ENCODE data around the gene CDKAL1. TPM values are rescaled to one million over a fixed set of nuclear protein-coding genes. Genes with fewer than 3 reads are reported as not detected.

The CDKAL1 gene
- total and polyA plus RNA-seq, 10 of the 15 experiments (the other 5 are each of a cell fraction or from before 2014, with no cell fraction given) = 10.7 to 26.9 (median 17.3) TPM

DNA sequence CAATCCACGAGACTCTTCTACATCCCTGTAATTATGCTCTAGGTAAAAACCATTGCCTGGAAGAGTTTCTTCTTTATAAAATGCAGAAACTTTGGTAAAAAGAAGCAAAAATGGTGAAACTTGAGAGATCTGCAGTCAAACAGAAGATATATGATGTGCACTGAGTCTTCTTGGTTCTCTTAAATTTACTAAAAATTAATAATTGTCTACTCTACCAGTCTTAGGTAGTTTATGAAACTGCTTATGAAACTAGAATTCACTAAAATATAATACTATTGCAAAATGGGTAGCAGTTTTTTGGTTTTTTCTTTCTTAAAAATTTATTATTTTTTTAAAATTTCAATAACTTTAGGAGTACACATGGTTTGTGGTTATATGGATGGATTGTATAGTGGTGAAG lies 540.2 kb downstream of the CDKAL1 start:
- no peaks in the 10 kb centered on the region for H3K4me1 ChIP-seq (ENCODE audit: control insufficient read depth, insufficient read depth, low read length)
- no peak overlapping the region for H3K4me3 ChIP-seq
- ChIA-PET RAD21 (ENCODE audit: unreplicated experiment) (no interaction called here), POLR2A (no interaction called here), SMC1A (ENCODE audit: uncharacterized antibody, unreplicated experiment) (no interaction called here), CTCF (no interaction called here)
- H3K9me3 ChIP-seq (replicated peaks; ENCODE audit: control insufficient read depth, insufficient read depth, low read length) = peaks cover 13% of the 10 kb centered on the region
- no peak overlapping the region for H3K4me2 ChIP-seq (ENCODE audit: control insufficient read depth, insufficient read depth)
- TF ChIP-seq, protein P1, sequence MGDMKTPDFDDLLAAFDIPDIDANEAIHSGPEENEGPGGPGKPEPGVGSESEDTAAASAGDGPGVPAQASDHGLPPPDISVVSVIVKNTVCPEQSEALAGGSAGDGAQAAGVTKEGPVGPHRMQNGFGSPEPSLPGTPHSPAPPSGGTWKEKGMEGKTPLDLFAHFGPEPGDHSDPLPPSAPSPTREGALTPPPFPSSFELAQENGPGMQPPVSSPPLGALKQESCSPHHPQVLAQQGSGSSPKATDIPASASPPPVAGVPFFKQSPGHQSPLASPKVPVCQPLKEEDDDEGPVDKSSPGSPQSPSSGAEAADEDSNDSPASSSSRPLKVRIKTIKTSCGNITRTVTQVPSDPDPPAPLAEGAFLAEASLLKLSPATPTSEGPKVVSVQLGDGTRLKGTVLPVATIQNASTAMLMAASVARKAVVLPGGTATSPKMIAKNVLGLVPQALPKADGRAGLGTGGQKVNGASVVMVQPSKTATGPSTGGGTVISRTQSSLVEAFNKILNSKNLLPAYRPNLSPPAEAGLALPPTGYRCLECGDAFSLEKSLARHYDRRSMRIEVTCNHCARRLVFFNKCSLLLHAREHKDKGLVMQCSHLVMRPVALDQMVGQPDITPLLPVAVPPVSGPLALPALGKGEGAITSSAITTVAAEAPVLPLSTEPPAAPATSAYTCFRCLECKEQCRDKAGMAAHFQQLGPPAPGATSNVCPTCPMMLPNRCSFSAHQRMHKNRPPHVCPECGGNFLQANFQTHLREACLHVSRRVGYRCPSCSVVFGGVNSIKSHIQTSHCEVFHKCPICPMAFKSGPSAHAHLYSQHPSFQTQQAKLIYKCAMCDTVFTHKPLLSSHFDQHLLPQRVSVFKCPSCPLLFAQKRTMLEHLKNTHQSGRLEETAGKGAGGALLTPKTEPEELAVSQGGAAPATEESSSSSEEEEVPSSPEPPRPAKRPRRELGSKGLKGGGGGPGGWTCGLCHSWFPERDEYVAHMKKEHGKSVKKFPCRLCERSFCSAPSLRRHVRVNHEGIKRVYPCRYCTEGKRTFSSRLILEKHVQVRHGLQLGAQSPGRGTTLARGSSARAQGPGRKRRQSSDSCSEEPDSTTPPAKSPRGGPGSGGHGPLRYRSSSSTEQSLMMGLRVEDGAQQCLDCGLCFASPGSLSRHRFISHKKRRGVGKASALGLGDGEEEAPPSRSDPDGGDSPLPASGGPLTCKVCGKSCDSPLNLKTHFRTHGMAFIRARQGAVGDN (IDR thresholded peaks at IDR 0.05) = no peak
- TF ChIP-seq SUZ12 (IDR thresholded peaks at IDR 0.05; ENCODE audit: unreplicated experiment) = no peak
- H3K27me3 ChIP-seq (replicated peaks in 1 of 2; ENCODE audit: control insufficient read depth in 2 of 2, insufficient read depth in 2 of 2, low read length in 1 of 2) = no peaks in the 10 kb centered on the region
- FAIRE-seq (no peak), ATAC-seq (no peak), DNase-seq (ENCODE audit: low read depth, low spot score) (no peak)
- 88% methylated on average over 1 of the region's 1 CpG for WGBS (ENCODE audit: insufficient coverage, insufficient replicate concordance, low lambda C conversion rate, missing lambda C conversion rate)
- H2AFZ ChIP-seq (ENCODE audit: control insufficient read depth, low read depth, low read length) = no peak overlapping the region
- no peak overlapping the region for H3K27ac ChIP-seq (ENCODE audit: control insufficient read depth, insufficient read depth)
- intact Hi-C loops (cut with micrococcal nuclease; ENCODE audit: unreplicated experiment) (no loop called here), in situ Hi-C loops (cut with MboI) (no loop called here)
- H3K9ac ChIP-seq (ENCODE audit: control insufficient read depth, insufficient read depth, low read length) = no peak overlapping the region
- H4K20me1 ChIP-seq (ENCODE audit: control insufficient read depth, insufficient read depth) = no peaks in the 10 kb centered on the region
- no TSS peak for BruUV-seq (replicated peaks)
- no peaks in the 10 kb centered on the region for H3K79me2 ChIP-seq (ENCODE audit: control insufficient read depth, insufficient read depth, low read length)
- no peaks in the 10 kb centered on the region for H3K36me3 ChIP-seq (ENCODE audit: control insufficient read depth in 2 of 2, insufficient read depth in 2 of 2, low read length in 1 of 2)

- H3K4me2 ChIP-seq (ENCODE audit: control insufficient read depth, insufficient read depth) = no peak overlapping the region
- DNase-seq (ENCODE audit: low read depth, low spot score) (no peak), ATAC-seq (no peak), FAIRE-seq (no peak)
- in situ Hi-C loops (cut with MboI) = no loop called here
- H3K27ac ChIP-seq (ENCODE audit: control insufficient read depth, insufficient read depth) = no peak overlapping the region
- H3K4me1 ChIP-seq (ENCODE audit: control insufficient read depth, insufficient read depth, low read length) = no peaks in the 10 kb centered on the region
- no peak overlapping the region for H3K9ac ChIP-seq (ENCODE audit: control insufficient read depth, insufficient read depth, low read length)
- no peaks in the 10 kb centered on the region for H3K79me2 ChIP-seq (ENCODE audit: control insufficient read depth, insufficient read depth, low read length)
- no peaks in the 10 kb centered on the region for H4K20me1 ChIP-seq (ENCODE audit: control insufficient read depth, insufficient read depth)
- ChIA-PET SMC1A (ENCODE audit: uncharacterized antibody, unreplicated experiment) (interaction anchor here (0.6 to 1.3 kb wide), 5 partner anchors 14 to 23 kb away, joined by 3 to 4 read pairs (median 3); no protein-coding TSS in a partner anchor), CTCF (no interaction called here), POLR2A (interaction anchor here (0.5 kb wide), 1 partner anchor 16 kb away, joined by 3 read pairs; no protein-coding TSS in a partner anchor), RAD21 (ENCODE audit: unreplicated experiment) (no interaction called here)
- no peaks in the 10 kb centered on the region for H3K36me3 ChIP-seq (ENCODE audit: control insufficient read depth in 2 of 2, insufficient read depth in 2 of 2, low read length in 1 of 2)
- intact Hi-C loops (cut with micrococcal nuclease; ENCODE audit: unreplicated experiment) = no loop called here
- H3K4me3 ChIP-seq = no peak overlapping the region
- WGBS (ENCODE audit: insufficient coverage, insufficient replicate concordance, low lambda C conversion rate, missing lambda C conversion rate) = 95% methylated on average over 2 of the region's 2 CpGs
- no peaks in the 10 kb centered on the region for H3K27me3 ChIP-seq (replicated peaks in 1 of 2; ENCODE audit: control insufficient read depth in 2 of 2, insufficient read depth in 2 of 2, low read length in 1 of 2)
- H2AFZ ChIP-seq (ENCODE audit: control insufficient read depth, low read depth, low read length) = no peak overlapping the region
- H3K9me3 ChIP-seq (replicated peaks; ENCODE audit: control insufficient read depth, insufficient read depth, low read length) = peaks cover 13% of the 10 kb centered on the region
- no TSS peak for BruUV-seq (replicated peaks)
- TF ChIP-seq STAT3 (IDR thresholded peaks at IDR 0.05; ENCODE audit: low read depth, low read length) = no peak
- no peak for TF ChIP-seq CBFB (IDR thresholded peaks at IDR 0.05; ENCODE audit: low read depth)
- no peak for TF ChIP-seq NKRF (conservative IDR thresholded peaks at IDR 0.05)
- no peak for TF ChIP-seq YBX1 (IDR thresholded peaks at IDR 0.05)
- no peak for TF ChIP-seq HDAC6 (IDR thresholded peaks at IDR 0.05; ENCODE audit: unreplicated experiment)
- no peak for TF ChIP-seq ZBED1 (IDR thresholded peaks at IDR 0.05; ENCODE audit: borderline replicate concordance)
- TF ChIP-seq PAX8 (IDR thresholded peaks at IDR 0.05) = no peak
- no peak for TF ChIP-seq POU2F2 (IDR thresholded peaks at IDR 0.05; ENCODE audit: borderline replicate concordance, low read depth, low read length)
These were observed 541.7 kb downstream of the CDKAL1 start for GRCh38 chr6:21075986-21076385.
